ENCODE measurements around the gene PHACTR3.

PHACTR3 gene

DNA sequence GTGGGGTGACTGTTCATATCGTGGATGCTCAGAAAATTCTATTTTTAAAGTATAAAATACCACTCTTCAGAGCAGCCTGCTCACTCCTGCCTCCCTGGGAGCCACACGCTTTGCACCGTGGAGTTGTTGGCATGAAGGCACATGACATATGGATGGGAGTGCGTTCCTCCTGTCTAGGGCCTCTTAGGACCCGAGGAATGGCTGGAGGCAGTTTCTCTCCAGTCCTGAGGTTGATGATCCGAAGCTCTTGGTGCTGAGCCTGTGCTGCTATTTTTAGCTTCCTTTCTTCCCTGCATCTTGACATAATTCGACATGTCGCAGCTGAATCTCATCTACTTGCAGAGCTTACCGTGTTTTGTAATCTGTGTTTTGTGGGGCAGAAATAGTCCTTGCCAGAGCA is 73.9 kb downstream of the PHACTR3 start:
- no peak overlapping the region for H3K27ac ChIP-seq (ENCODE audit: low read depth in 2 of 2, low read length in 2 of 2)
- no peaks in the 10 kb centered on the region for H3K4me1 ChIP-seq (ENCODE audit: control insufficient read depth in 2 of 2, insufficient read depth in 2 of 2, low read length in 2 of 2)
- H3K4me3 ChIP-seq (ENCODE audit: low read length in 2 of 2), result no peak overlapping the region
- H3K9me3 ChIP-seq (ENCODE audit: control insufficient read depth in 2 of 2, low read length in 2 of 2), result no peaks in the 10 kb centered on the region
- peaks cover 0 to 3% of the 10 kb centered on the region in 2 donors for H3K27me3 ChIP-seq (ENCODE audit: control insufficient read depth in 2 of 2, insufficient read depth in 2 of 2, low read length in 2 of 2)
- no peak overlapping the region for H3K9ac ChIP-seq (ENCODE audit: low read depth in 1 of 2, low read length in 2 of 2)
- no peaks in the 10 kb centered on the region for H3K36me3 ChIP-seq (ENCODE audit: control insufficient read depth in 2 of 2, insufficient read depth in 2 of 2, low read length in 2 of 2)

DNA sequence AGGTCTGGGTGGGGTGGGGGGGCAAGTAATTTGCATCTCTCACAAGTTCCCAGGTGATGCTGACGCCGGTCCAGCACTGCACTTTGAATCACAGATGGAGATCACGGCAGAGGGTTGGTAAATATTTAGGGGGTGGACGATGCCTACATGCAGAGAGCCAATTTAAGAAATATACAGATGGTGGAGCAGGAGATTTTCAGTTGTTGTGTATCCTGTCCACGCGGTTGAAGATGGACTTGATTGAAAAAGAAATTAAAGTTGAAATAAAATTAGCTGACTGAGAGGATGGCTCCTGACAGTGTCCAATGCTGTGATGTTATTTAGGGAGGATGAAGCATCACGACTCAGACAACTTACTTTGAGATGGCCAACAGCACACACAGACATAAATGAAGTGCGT is 74.6 kb downstream of the PHACTR3 start:
- Histone ChIP-seq H3K4me3 (ENCODE audit: low read length in 2 of 2) (no peak overlapping the region), H3K27ac (ENCODE audit: low read depth in 2 of 2, low read length in 2 of 2) (no peak overlapping the region), H3K9me3 (ENCODE audit: control insufficient read depth in 2 of 2, low read length in 2 of 2) (no peaks in the 10 kb centered on the region), H3K9ac (ENCODE audit: low read depth in 1 of 2, low read length in 2 of 2) (no peak overlapping the region), H3K27me3 (ENCODE audit: control insufficient read depth in 2 of 2, insufficient read depth in 2 of 2, low read length in 2 of 2) (peaks cover 0 to 3% of the 10 kb centered on the region in 2 donors), H3K4me1 (ENCODE audit: control insufficient read depth in 2 of 2, insufficient read depth in 2 of 2, low read length in 2 of 2) (no peaks in the 10 kb centered on the region), H3K36me3 (ENCODE audit: control insufficient read depth in 2 of 2, insufficient read depth in 2 of 2, low read length in 2 of 2) (no peaks in the 10 kb centered on the region)

DNA sequence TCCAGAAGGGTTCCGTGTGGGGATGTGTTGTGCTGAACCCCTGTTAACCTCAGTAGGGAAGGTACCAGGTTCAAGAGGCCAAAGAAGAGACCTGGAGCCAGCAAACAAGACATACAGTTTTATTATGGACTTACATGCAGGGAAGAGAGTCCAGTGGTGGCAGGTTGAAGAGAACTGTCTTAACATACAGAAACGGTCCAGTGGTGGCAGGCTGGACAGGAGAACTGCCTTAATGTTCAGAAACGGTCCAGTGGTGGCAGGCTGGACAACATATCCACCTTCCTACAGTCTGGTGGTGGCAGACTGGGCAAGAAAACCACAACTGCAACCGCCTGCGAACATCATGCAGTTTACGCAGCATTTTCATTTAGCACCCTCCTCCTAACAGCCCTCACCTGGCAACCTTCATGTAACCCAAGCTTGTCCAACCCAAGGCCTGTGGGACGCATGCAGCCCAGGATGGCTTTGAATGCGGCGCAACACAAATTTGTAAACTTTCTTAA is 75.9 kb downstream of the PHACTR3 start:
- Histone ChIP-seq H3K9me3 (ENCODE audit: control insufficient read depth in 2 of 2, low read length in 2 of 2) (no peaks in the 10 kb centered on the region), H3K4me3 (ENCODE audit: low read length in 2 of 2) (no peak overlapping the region), H3K9ac (ENCODE audit: low read depth in 1 of 2, low read length in 2 of 2) (no peak overlapping the region), H3K36me3 (ENCODE audit: control insufficient read depth in 2 of 2, insufficient read depth in 2 of 2, low read length in 2 of 2) (no peaks in the 10 kb centered on the region), H3K4me1 (ENCODE audit: control insufficient read depth in 2 of 2, insufficient read depth in 2 of 2, low read length in 2 of 2) (no peaks in the 10 kb centered on the region), H3K27ac (ENCODE audit: low read depth in 2 of 2, low read length in 2 of 2) (no peak overlapping the region), H3K27me3 (ENCODE audit: control insufficient read depth in 2 of 2, insufficient read depth in 2 of 2, low read length in 2 of 2) (peaks cover 0 to 3% of the 10 kb centered on the region in 2 donors)

DNA sequence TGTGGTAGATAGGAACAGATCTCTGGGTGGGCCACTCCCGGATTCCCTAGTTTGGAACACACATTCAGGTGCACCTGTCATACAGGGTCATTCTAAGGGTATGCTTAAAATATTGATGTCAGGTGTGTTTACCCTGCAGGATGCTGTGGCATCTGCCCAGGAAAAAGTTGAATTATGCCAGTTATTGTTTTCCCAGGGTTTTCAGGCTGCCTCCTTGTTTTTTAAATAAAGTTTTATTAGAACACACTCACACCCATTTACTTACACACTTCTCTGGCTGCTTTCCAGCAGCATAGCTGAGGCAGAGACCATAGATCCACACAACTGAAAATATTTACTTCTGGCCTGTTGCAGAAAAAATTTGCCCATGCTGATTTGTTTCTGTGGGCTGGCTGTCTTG is 76.5 kb downstream of the PHACTR3 start:
- Histone ChIP-seq H3K9ac (ENCODE audit: low read depth in 1 of 2, low read length in 2 of 2) (no peak overlapping the region), H3K4me1 (ENCODE audit: control insufficient read depth in 2 of 2, insufficient read depth in 2 of 2, low read length in 2 of 2) (no peaks in the 10 kb centered on the region), H3K36me3 (ENCODE audit: control insufficient read depth in 2 of 2, insufficient read depth in 2 of 2, low read length in 2 of 2) (no peaks in the 10 kb centered on the region), H3K27me3 (ENCODE audit: control insufficient read depth in 2 of 2, insufficient read depth in 2 of 2, low read length in 2 of 2) (peaks cover 0 to 3% of the 10 kb centered on the region in 2 donors), H3K27ac (ENCODE audit: low read depth in 2 of 2, low read length in 2 of 2) (no peak overlapping the region), H3K4me3 (ENCODE audit: low read length in 2 of 2) (no peak overlapping the region), H3K9me3 (ENCODE audit: control insufficient read depth in 2 of 2, low read length in 2 of 2) (no peaks in the 10 kb centered on the region)

DNA sequence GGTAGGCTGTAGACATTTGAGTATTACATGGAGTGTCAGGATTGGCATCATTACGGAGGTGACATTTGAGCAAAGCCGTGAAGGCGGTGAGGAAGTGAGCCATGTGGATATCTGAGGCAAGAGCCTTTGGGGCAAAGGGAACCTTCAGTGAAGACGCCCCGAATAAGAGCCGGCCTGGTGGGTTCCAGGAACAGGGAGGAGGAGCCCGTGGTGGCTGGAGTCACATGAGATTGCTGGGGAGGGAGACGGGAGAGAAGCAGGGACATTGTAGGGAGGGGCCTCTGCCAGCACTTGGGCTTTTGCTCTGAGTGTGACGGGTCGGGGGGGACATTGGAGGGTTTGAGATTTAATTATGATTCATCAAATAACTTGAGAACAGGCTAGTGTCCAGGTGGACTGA is 78.3 kb downstream of the PHACTR3 start:
- H3K4me3 ChIP-seq (ENCODE audit: low read length in 2 of 2), result no peak overlapping the region
- no peaks in the 10 kb centered on the region for H3K36me3 ChIP-seq (ENCODE audit: control insufficient read depth in 2 of 2, insufficient read depth in 2 of 2, low read length in 2 of 2)
- H3K4me1 ChIP-seq (ENCODE audit: control insufficient read depth in 2 of 2, insufficient read depth in 2 of 2, low read length in 2 of 2), result no peaks in the 10 kb centered on the region
- H3K9me3 ChIP-seq (ENCODE audit: control insufficient read depth in 2 of 2, low read length in 2 of 2), result no peaks in the 10 kb centered on the region
- no peak overlapping the region for H3K27ac ChIP-seq (ENCODE audit: low read depth in 2 of 2, low read length in 2 of 2)
- no peak overlapping the region for H3K9ac ChIP-seq (ENCODE audit: low read depth in 1 of 2, low read length in 2 of 2)
- peaks cover 0 to 3% of the 10 kb centered on the region in 2 donors for H3K27me3 ChIP-seq (ENCODE audit: control insufficient read depth in 2 of 2, insufficient read depth in 2 of 2, low read length in 2 of 2)

DNA sequence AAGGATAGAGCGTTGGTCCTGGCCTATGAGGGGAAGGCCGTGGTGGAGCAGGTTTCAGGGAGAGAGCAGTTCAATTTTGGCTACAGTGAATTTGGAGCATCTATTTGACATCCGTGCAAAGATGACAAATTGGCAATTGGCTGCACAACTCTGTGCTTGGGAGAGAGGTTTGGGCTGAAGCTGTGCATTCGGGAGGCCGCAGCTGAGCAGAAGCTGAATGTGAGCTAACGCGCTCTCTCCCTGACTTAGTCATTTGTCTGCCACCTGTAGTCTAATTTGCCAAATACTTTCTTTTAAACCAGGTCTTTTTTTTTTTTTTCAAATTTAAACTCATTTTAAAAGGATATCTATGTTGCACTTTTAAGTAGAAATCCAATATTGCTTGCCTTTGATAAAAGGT is 78.8 kb downstream of the PHACTR3 start:
- peaks cover 0 to 3% of the 10 kb centered on the region in 2 donors for H3K27me3 ChIP-seq (ENCODE audit: control insufficient read depth in 2 of 2, insufficient read depth in 2 of 2, low read length in 2 of 2)
- H3K4me1 ChIP-seq (ENCODE audit: control insufficient read depth in 2 of 2, insufficient read depth in 2 of 2, low read length in 2 of 2), result no peaks in the 10 kb centered on the region
- H3K36me3 ChIP-seq (ENCODE audit: control insufficient read depth in 2 of 2, insufficient read depth in 2 of 2, low read length in 2 of 2), result no peaks in the 10 kb centered on the region
- no peaks in the 10 kb centered on the region for H3K9me3 ChIP-seq (ENCODE audit: control insufficient read depth in 2 of 2, low read length in 2 of 2)
- no peak overlapping the region for H3K27ac ChIP-seq (ENCODE audit: low read depth in 2 of 2, low read length in 2 of 2)
- H3K4me3 ChIP-seq (ENCODE audit: low read length in 2 of 2), result no peak overlapping the region
- no peak overlapping the region for H3K9ac ChIP-seq (ENCODE audit: low read depth in 1 of 2, low read length in 2 of 2)

DNA sequence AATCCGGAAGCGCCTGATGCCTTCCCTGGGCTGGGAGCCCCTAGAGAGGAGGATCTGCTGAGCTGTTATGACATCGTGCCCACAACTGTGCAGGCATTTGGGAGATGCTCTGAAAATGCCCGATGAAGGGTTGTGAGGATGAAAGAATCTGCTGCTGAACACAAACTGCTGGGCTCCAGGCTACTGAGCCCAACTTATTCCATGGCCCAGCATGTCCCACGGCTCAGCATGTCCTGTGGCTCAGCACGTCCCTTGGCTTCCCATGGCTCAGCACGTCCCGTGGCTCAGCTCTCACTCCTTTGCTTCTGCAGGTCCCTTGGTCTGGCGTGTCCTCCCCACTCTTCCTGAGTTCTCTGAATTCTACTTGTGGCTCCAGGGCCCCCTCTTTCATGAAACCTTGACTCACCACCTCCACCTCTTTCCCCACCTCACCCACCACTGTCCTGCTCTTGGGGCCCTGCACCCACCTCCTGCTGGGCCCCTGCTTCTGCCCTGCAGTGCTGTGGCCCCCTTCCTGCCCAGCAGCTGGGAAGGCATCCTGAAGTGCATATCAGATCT is 80.4 kb downstream of the PHACTR3 start:
- Histone ChIP-seq H3K4me3 (ENCODE audit: low read length in 2 of 2) (no peak overlapping the region), H3K4me1 (ENCODE audit: control insufficient read depth in 2 of 2, insufficient read depth in 2 of 2, low read length in 2 of 2) (no peaks in the 10 kb centered on the region), H3K9me3 (ENCODE audit: control insufficient read depth in 2 of 2, low read length in 2 of 2) (no peaks in the 10 kb centered on the region), H3K27me3 (ENCODE audit: control insufficient read depth in 2 of 2, insufficient read depth in 2 of 2, low read length in 2 of 2) (peaks cover 0 to 3% of the 10 kb centered on the region in 2 donors), H3K36me3 (ENCODE audit: control insufficient read depth in 2 of 2, insufficient read depth in 2 of 2, low read length in 2 of 2) (no peaks in the 10 kb centered on the region), H3K9ac (ENCODE audit: low read depth in 1 of 2, low read length in 2 of 2) (no peak overlapping the region), H3K27ac (ENCODE audit: low read depth in 2 of 2, low read length in 2 of 2) (no peak overlapping the region)

DNA sequence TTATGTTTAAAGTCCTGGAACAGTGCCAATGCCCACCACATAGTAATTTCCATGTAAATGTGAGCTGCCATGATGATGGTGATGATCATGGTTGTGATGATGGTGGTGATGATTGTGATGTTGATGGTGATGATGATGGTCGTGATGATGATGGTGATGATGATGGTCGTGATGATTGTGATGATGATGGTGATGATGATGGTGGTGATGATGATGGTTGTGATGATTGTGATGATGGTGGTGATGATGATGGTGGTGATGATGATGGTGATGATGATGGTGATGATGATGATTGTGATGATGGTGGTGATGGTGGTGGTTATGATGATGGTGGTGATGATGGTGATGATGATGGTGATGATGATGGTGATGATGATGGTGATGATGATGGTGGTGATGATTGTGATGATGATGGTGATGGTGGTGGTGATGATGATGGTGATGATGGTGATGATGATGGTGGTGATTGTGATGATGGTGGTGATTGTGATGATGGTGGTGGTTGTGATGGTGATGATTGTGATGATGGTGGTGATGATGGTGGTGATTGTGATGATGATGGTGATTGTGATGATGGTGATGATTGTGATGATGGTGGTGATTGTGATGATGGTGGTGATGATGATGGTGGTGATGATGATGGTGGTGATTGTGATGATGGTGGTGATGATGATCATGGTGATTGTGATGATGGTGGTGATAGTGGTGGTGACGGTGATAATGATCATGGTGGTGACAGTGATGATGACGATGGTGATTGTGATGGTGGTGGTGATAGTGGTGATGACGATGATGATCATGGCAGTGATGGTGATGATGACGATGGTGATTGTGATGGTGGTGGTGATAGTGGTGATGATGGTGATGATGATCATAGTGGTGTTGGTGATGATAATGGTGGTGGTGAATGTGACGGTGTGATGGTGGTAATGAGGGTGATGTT is 82.3 kb downstream of the PHACTR3 start:
- no peak overlapping the region for H3K9ac ChIP-seq (ENCODE audit: low read depth in 1 of 2, low read length in 2 of 2)
- no peaks in the 10 kb centered on the region for H3K4me1 ChIP-seq (ENCODE audit: control insufficient read depth in 2 of 2, insufficient read depth in 2 of 2, low read length in 2 of 2)
- H3K4me3 ChIP-seq (ENCODE audit: low read length in 2 of 2), result no peak overlapping the region
- H3K27ac ChIP-seq (ENCODE audit: low read depth in 2 of 2, low read length in 2 of 2), result no peak overlapping the region
- no peaks in the 10 kb centered on the region for H3K36me3 ChIP-seq (ENCODE audit: control insufficient read depth in 2 of 2, insufficient read depth in 2 of 2, low read length in 2 of 2)
- H3K27me3 ChIP-seq (ENCODE audit: control insufficient read depth in 2 of 2, insufficient read depth in 2 of 2, low read length in 2 of 2), result no peaks in the 10 kb centered on the region
- H3K9me3 ChIP-seq (ENCODE audit: control insufficient read depth in 2 of 2, low read length in 2 of 2), result no peaks in the 10 kb centered on the region

DNA sequence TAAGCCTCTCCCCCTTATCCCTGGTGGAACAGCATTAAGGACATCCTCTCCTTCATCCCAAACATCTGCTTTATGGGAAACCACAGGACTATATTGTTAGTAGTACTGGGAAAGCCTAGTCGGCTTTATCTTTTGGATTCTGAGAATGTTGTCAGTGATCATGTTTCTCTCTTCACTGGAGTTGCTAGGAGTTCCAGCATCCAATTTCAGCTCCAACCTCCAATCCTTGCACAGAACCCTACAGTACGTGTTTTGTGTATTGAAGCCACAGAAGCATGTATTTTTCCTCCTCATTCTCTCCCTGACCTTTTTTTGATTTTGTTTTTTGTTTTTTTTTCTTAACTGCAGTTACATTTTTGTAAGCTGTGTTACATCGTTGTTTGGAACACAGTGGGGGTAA is 84.0 kb downstream of the PHACTR3 start:
- Histone ChIP-seq H3K27me3 (ENCODE audit: control insufficient read depth in 2 of 2, insufficient read depth in 2 of 2, low read length in 2 of 2) (no peaks in the 10 kb centered on the region), H3K36me3 (ENCODE audit: control insufficient read depth in 2 of 2, insufficient read depth in 2 of 2, low read length in 2 of 2) (no peaks in the 10 kb centered on the region), H3K4me1 (ENCODE audit: control insufficient read depth in 2 of 2, insufficient read depth in 2 of 2, low read length in 2 of 2) (no peaks in the 10 kb centered on the region), H3K27ac (ENCODE audit: low read depth in 2 of 2, low read length in 2 of 2) (no peak overlapping the region), H3K9ac (ENCODE audit: low read depth in 1 of 2, low read length in 2 of 2) (no peak overlapping the region), H3K4me3 (ENCODE audit: low read length in 2 of 2) (no peak overlapping the region), H3K9me3 (ENCODE audit: control insufficient read depth in 2 of 2, low read length in 2 of 2) (no peaks in the 10 kb centered on the region)

DNA sequence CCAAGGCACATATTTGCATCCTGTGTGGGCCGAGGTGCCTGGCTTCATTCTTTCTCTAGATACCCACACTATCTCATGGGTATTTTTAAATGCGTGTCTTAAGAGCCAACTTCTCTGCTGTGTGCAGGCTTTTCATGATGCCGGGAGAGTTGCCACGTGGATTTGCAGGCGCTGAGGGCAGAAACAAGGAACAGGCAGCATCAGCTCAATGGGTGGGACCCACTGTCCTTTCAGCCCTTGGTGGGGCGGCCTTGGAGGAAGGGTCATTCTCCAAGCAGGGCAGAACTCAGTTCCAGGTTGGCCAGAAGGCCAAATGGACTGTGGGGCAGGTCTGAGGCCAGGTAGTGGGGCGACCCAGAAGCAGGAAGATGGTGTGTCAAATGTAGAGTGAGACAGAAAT is 84.7 kb downstream of the PHACTR3 start:
- Histone ChIP-seq H3K27me3 (ENCODE audit: control insufficient read depth in 2 of 2, insufficient read depth in 2 of 2, low read length in 2 of 2) (no peaks in the 10 kb centered on the region), H3K9me3 (ENCODE audit: control insufficient read depth in 2 of 2, low read length in 2 of 2) (no peaks in the 10 kb centered on the region), H3K4me3 (ENCODE audit: low read length in 2 of 2) (no peak overlapping the region), H3K9ac (ENCODE audit: low read depth in 1 of 2, low read length in 2 of 2) (no peak overlapping the region), H3K36me3 (ENCODE audit: control insufficient read depth in 2 of 2, insufficient read depth in 2 of 2, low read length in 2 of 2) (no peaks in the 10 kb centered on the region), H3K4me1 (ENCODE audit: control insufficient read depth in 2 of 2, insufficient read depth in 2 of 2, low read length in 2 of 2) (no peaks in the 10 kb centered on the region), H3K27ac (ENCODE audit: low read depth in 2 of 2, low read length in 2 of 2) (no peak overlapping the region)
